PC-3 (cell line): ENCODE results near the gene ITPRID2.

Experiments used
- EZH2 ChIP-seq: fragments of 300-600 bp; sonication (generic); IDR thresholded peaks from one replicate; pipeline ENCODE4 v1.6.1; 2017; ENCODE audit warnings: antibody characterized with exemption, mild to moderate bottlenecking, low read length; ENCODE audit not compliant: unreplicated experiment
- TF ChIP-seq, protein P1 (sequence below): fragments of 300-600 bp; sonication (generic); conservative IDR thresholded peaks from 2 replicates; pipeline ENCODE4 v1.5.1; 2017; ENCODE audit warnings: antibody characterized with exemption, low read depth, mild to moderate bottlenecking, low read length

DNA sequence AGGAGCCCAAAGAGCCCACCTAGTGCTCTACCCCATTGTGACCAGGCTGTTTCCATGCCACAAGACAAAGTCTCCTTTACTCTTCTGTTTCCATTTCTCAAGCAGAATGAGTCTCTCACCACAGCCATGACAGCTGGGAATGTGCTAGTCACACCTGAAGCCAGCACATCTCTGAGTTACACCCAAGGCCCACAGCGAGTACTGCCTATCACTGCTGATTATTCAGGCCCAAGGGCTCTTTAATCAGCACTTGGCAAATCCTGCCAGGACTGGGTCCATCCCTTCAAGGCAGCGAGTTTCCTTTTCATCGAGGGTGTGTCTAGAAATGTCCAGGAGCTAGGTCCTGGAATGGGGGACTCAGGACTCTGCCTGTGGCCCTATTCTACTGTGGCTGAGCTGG, 79.5 kb downstream of the ITPRID2 start:
- TF ChIP-seq, protein P1, sequence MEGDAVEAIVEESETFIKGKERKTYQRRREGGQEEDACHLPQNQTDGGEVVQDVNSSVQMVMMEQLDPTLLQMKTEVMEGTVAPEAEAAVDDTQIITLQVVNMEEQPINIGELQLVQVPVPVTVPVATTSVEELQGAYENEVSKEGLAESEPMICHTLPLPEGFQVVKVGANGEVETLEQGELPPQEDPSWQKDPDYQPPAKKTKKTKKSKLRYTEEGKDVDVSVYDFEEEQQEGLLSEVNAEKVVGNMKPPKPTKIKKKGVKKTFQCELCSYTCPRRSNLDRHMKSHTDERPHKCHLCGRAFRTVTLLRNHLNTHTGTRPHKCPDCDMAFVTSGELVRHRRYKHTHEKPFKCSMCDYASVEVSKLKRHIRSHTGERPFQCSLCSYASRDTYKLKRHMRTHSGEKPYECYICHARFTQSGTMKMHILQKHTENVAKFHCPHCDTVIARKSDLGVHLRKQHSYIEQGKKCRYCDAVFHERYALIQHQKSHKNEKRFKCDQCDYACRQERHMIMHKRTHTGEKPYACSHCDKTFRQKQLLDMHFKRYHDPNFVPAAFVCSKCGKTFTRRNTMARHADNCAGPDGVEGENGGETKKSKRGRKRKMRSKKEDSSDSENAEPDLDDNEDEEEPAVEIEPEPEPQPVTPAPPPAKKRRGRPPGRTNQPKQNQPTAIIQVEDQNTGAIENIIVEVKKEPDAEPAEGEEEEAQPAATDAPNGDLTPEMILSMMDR = no peak
- TF ChIP-seq EZH2 = no peak
